Loucy (cell line): ENCODE data around the gene CACYBP.
A peak's percentile ranks its signal among the peaks of the same experiment; 100 is the strongest.

Source experiments
- H2AFZ ChIP-seq: fragments of 200-600 bp; sonication (generic); 2 replicates; pipeline ENCODE4 v1.6.0; 2016; ENCODE audit warnings: antibody characterized with exemption, mild to moderate bottlenecking, low read length, moderate library complexity
- H3F3A ChIP-seq: fragments of 200-600 bp; 2 replicates; pipeline ENCODE4 v1.6.0; 2016; ENCODE audit warnings: antibody characterized with exemption, low read depth, mild to moderate bottlenecking
- H3K27me3 ChIP-seq: fragments of 200-600 bp; sonication (generic); 2 replicates; pipeline ENCODE4 v1.6.1; 2014; ENCODE audit warnings: low read length, mild to moderate bottlenecking; ENCODE audit not compliant: insufficient read depth, poor library complexity, severe bottlenecking
- H3K36me3 ChIP-seq: fragments of 200-600 bp; sonication (generic); 2 replicates; pipeline ENCODE4 v1.6.1; 2016; ENCODE audit warnings: low read length; ENCODE audit not compliant: insufficient read depth
- H3K4me1 ChIP-seq: fragments of 200-600 bp; sonication (generic); 2 replicates; pipeline ENCODE4 v1.5.1; 2014; ENCODE audit warnings: low read length, mild to moderate bottlenecking; ENCODE audit not compliant: insufficient read depth, poor library complexity, severe bottlenecking
- H3K4me2 ChIP-seq: fragments of 200-600 bp; sonication (generic); 2 replicates; pipeline ENCODE4 v1.6.0; 2014; ENCODE audit warnings: antibody characterized with exemption, low read length, low read depth, mild to moderate bottlenecking; ENCODE audit not compliant: poor library complexity, severe bottlenecking
- H3K4me3 ChIP-seq: fragments of 200-600 bp; sonication (generic); 2 replicates; pipeline ENCODE4 v1.5.1; 2014; ENCODE audit warnings: low read length, mild to moderate bottlenecking, mixed read lengths; ENCODE audit not compliant: poor library complexity, severe bottlenecking
- H3K79me2 ChIP-seq: fragments of 200-600 bp; sonication (generic); 2 replicates; pipeline ENCODE4 v1.6.1; 2014; ENCODE audit warnings: low read length; ENCODE audit not compliant: insufficient read depth
- H3K9ac ChIP-seq: fragments of 200-600 bp; sonication (generic); 2 replicates; pipeline ENCODE4 v1.6.0; 2014; ENCODE audit warnings: mild to moderate bottlenecking, low read depth, low read length, moderate library complexity; ENCODE audit not compliant: poor library complexity, severe bottlenecking
- H3K9me2 ChIP-seq: fragments of 200-600 bp; sonication (generic); replicated peaks from 2 replicates; pipeline ENCODE4 v1.6.1; 2016; ENCODE audit warnings: low read depth, low read length, mixed read lengths
- H3K9me3 ChIP-seq: fragments of 200-600 bp; sonication (generic); 2 replicates; pipeline ENCODE4 v1.6.1; 2014; ENCODE audit warnings: mild to moderate bottlenecking, antibody characterized with exemption, low read length, low read depth; ENCODE audit not compliant: insufficient read depth
- H4K20me1 ChIP-seq: fragments of 200-600 bp; sonication (generic); 2 replicates; pipeline ENCODE4 v1.6.0; 2014; ENCODE audit warnings: antibody characterized with exemption, low read length, mild to moderate bottlenecking; ENCODE audit not compliant: insufficient read depth, poor library complexity, severe bottlenecking
- EZH2phosphoT487 ChIP-seq: fragments of 200-600 bp; IDR thresholded peaks from 2 replicates; pipeline ENCODE4 v1.6.1; 2018; ENCODE audit warnings: antibody characterized with exemption, mild to moderate bottlenecking, moderate library complexity, borderline replicate concordance
- TF ChIP-seq, protein P1 (sequence below): fragments of 200-600 bp; sonication (generic); conservative IDR thresholded peaks from 2 replicates; pipeline ENCODE4 v1.5.1; 2014; ENCODE audit warnings: mild to moderate bottlenecking, antibody characterized with exemption, low read length

Gene CACYBP

DNA sequence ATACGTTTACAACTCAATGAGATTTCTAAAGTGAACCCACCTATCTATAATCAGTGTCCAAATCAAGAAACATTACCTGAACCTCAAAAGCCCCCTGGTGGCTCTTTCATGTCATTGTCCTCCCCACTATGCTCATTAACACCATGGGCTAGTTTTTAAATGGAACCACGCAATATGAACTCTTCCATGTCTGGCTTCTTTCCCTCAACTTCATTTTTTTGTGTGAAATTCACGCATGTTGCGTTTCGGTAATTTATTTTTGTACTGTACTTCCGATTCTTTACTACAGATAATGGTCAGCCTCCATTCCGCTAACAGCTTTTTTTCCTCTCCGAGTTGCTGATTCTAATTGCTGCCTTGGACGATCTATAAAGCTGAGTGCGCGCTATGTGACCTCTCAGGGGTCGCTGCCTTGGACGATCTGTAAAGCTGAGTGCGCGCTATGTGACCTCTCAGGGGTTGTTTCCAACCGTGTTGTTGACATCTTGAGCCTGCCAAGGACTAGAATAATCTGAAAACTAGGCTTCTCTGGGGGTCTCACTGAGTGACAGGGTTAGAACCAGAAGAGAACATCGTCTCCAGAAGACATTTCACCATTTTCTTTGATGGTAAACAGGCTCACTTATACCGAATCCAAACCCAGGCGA, 1.1 kb upstream of the CACYBP start:
- Histone ChIP-seq H3K36me3 (no peaks in the 10 kb centered on the region), H3K9ac (peak overlapping the region; percentile 100), H3K27me3 (no peaks in the 10 kb centered on the region), H3K9me2 (no peaks in the 10 kb centered on the region), H3F3A (peaks cover 6% of the 10 kb centered on the region; the same call in 1 of the 2 replicates), H2AFZ (peak overlapping the region; percentile 82), H3K4me1 (peaks cover 35% of the 10 kb centered on the region), H3K9me3 (no peaks in the 10 kb centered on the region), H3K4me2 (peak overlapping the region; percentile 99), H3K4me3 (peak overlapping the region; percentile 98), H4K20me1 (peaks cover 34% of the 10 kb centered on the region), H3K79me2 (peaks cover 38% of the 10 kb centered on the region)
- no peak for TF ChIP-seq EZH2phosphoT487
- TF ChIP-seq, protein P1, sequence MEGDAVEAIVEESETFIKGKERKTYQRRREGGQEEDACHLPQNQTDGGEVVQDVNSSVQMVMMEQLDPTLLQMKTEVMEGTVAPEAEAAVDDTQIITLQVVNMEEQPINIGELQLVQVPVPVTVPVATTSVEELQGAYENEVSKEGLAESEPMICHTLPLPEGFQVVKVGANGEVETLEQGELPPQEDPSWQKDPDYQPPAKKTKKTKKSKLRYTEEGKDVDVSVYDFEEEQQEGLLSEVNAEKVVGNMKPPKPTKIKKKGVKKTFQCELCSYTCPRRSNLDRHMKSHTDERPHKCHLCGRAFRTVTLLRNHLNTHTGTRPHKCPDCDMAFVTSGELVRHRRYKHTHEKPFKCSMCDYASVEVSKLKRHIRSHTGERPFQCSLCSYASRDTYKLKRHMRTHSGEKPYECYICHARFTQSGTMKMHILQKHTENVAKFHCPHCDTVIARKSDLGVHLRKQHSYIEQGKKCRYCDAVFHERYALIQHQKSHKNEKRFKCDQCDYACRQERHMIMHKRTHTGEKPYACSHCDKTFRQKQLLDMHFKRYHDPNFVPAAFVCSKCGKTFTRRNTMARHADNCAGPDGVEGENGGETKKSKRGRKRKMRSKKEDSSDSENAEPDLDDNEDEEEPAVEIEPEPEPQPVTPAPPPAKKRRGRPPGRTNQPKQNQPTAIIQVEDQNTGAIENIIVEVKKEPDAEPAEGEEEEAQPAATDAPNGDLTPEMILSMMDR: peak; percentile 78

GRCh38 chr1:174999216-174999935, 371 bp upstream of the CACYBP start:
- Histone ChIP-seq H3K4me2 (peak overlapping the region; percentile 99), H4K20me1 (peaks cover 41% of the 10 kb centered on the region), H2AFZ (peak overlapping the region; percentile 82), H3K9ac (peak overlapping the region; percentile 100), H3K4me3 (peak overlapping the region; percentile 98), H3F3A (peaks cover 6% of the 10 kb centered on the region; the same call in 1 of the 2 replicates), H3K9me2 (no peaks in the 10 kb centered on the region), H3K27me3 (no peaks in the 10 kb centered on the region), H3K79me2 (peaks cover 45% of the 10 kb centered on the region), H3K4me1 (peaks cover 42% of the 10 kb centered on the region), H3K36me3 (no peaks in the 10 kb centered on the region), H3K9me3 (no peaks in the 10 kb centered on the region)
- TF ChIP-seq EZH2phosphoT487: no peak
- TF ChIP-seq, protein P1: no peak

- Histone ChIP-seq H4K20me1 (peaks cover 55% of the 10 kb centered on the region), H3F3A (peaks cover 6% of the 10 kb centered on the region; the same call in 1 of the 2 replicates), H3K4me1 (peaks cover 55% of the 10 kb centered on the region), H3K9me2 (no peaks in the 10 kb centered on the region), H2AFZ (no peak overlapping the region), H3K9ac (peak overlapping the region; percentile 100), H3K9me3 (no peaks in the 10 kb centered on the region), H3K36me3 (peaks cover 9% of the 10 kb centered on the region; the same call in 1 of the 2 replicates), H3K27me3 (no peaks in the 10 kb centered on the region), H3K4me2 (peak overlapping the region; percentile 91), H3K4me3 (peak overlapping the region; percentile 98), H3K79me2 (peaks cover 59% of the 10 kb centered on the region)
- TF ChIP-seq, protein P1: no peak
- no peak for TF ChIP-seq EZH2phosphoT487
Observed at GRCh38 chr1:175000697-175001187, 995 bp downstream of the CACYBP start.
